Astrocyte (in vitro differentiated cells and primary cell): ENCODE results near the gene LGI1. TPM values are rescaled to one million over a fixed set of nuclear protein-coding genes. Genes with fewer than 3 reads are reported as not detected.

ENCODE experiments used
- DNase-seq: peaks from one replicate; pipeline ENCODE4 v3.0.0-alpha.2; 2010; ENCODE audit warnings: low read depth
- FAIRE-seq: peaks from 2 replicates; lab custom pipeline; 2011; peaks lifted over from hg19 to GRCh38; lab: Jason Lieb, UNC
- H2AFZ ChIP-seq: 2 replicates; pipeline ENCODE4 v1.6.0; 2012; ENCODE audit warnings: low read depth, low read length, inconsistent platforms
- H3K27ac ChIP-seq: 2 replicates; pipeline ENCODE4 v1.5.1; 2011; ENCODE audit warnings: low read depth, low read length, inconsistent platforms
- H3K27me3 ChIP-seq: 2 replicates; pipeline ENCODE4 v1.6.0; 2011; ENCODE audit warnings: low read length, inconsistent platforms; ENCODE audit not compliant: insufficient read depth
- H3K36me3 ChIP-seq: 2 replicates; pipeline ENCODE4 v1.5.1; 2011; ENCODE audit warnings: low read length, inconsistent platforms; ENCODE audit not compliant: insufficient read depth
- H3K4me1 ChIP-seq: 2 replicates; pipeline ENCODE4 v1.5.1; 2011; ENCODE audit warnings: low read length, inconsistent platforms; ENCODE audit not compliant: insufficient read depth
- H3K4me2 ChIP-seq: 2 replicates; pipeline ENCODE4 v1.6.0; 2012; ENCODE audit warnings: low read length, inconsistent platforms
- H3K4me3 ChIP-seq: 2 replicates; pipeline ENCODE4 v1.5.1; 2011; ENCODE audit warnings: low read depth, mild to moderate bottlenecking, low read length, inconsistent platforms; ENCODE audit not compliant: insufficient read depth
- H3K79me2 ChIP-seq: 2 replicates; pipeline ENCODE4 v1.6.0; 2012; ENCODE audit warnings: mild to moderate bottlenecking, low read length, inconsistent platforms; ENCODE audit not compliant: insufficient read depth
- H3K9ac ChIP-seq: 2 replicates; pipeline ENCODE4 v1.6.0; 2012; ENCODE audit warnings: mild to moderate bottlenecking, low read length, inconsistent platforms
- H3K9me3 ChIP-seq: 2 replicates; pipeline ENCODE4 v1.5.1; 2012; ENCODE audit warnings: low read depth, mild to moderate bottlenecking, low read length, inconsistent platforms; ENCODE audit not compliant: insufficient read depth
- H4K20me1 ChIP-seq: 2 replicates; pipeline ENCODE4 v1.6.0; 2012; ENCODE audit warnings: low read length, inconsistent platforms; ENCODE audit not compliant: insufficient read depth
- H3K27ac Mint-ChIP-seq: one replicate; pipeline ENCODE4 v1.8.0; 2021; ENCODE audit warnings: mild to moderate bottlenecking, mixed read lengths; ENCODE audit not compliant: unreplicated experiment
- H3K27me3 Mint-ChIP-seq: one replicate; pipeline ENCODE4 v1.8.0; 2021; ENCODE audit warnings: low read depth, mixed read lengths; ENCODE audit not compliant: unreplicated experiment
- H3K36me3 Mint-ChIP-seq: one replicate; pipeline ENCODE4 v1.8.0; 2021; ENCODE audit warnings: low read depth, mixed read lengths; ENCODE audit not compliant: unreplicated experiment
- H3K4me1 Mint-ChIP-seq: one replicate; pipeline ENCODE4 v1.8.0; 2021; ENCODE audit warnings: low read depth, mixed read lengths; ENCODE audit not compliant: unreplicated experiment
- H3K4me3 Mint-ChIP-seq: one replicate; pipeline ENCODE4 v1.8.0; 2021; ENCODE audit warnings: mild to moderate bottlenecking, moderate library complexity, mixed read lengths; ENCODE audit not compliant: unreplicated experiment
- H3K9me3 Mint-ChIP-seq: one replicate; pipeline ENCODE4 v1.8.0; 2021; ENCODE audit warnings: mild to moderate bottlenecking, mixed read lengths; ENCODE audit not compliant: unreplicated experiment
- EZH2 ChIP-seq: IDR thresholded peaks from 2 replicates; pipeline ENCODE4 v1.6.1; 2012; ENCODE audit warnings: mild to moderate bottlenecking, low read length, inconsistent platforms; ENCODE audit not compliant: insufficient read depth
- total RNA-seq: library from RNA; stranded (reverse); gene quantifications from 2 replicates; pipeline ENCODE4 v1.2.1, GENCODE V29; 2021
- TF ChIP-seq, protein P1 (sequence below): IDR thresholded peaks from 2 replicates; pipeline ENCODE4 v1.5.1; 2011; ENCODE audit warnings: low read depth, mild to moderate bottlenecking, inconsistent platforms, low read length, moderate library complexity; ENCODE audit not compliant: insufficient read depth

The LGI1 gene
- total RNA-seq, 1 donor from 2014 or later: 2.0 TPM

GRCh38 chr10:93777092-93777491 lies 19.4 kb downstream of the LGI1 start:
- H3K4me1 ChIP-seq: no peaks in the 10 kb centered on the region
- Mint-ChIP-seq H3K27me3 (peaks cover 4% of the 10 kb centered on the region), H3K36me3 (no peaks in the 10 kb centered on the region), H3K9me3 (no peaks in the 10 kb centered on the region), H3K4me3 (no peak overlapping the region), H3K27ac (no peak overlapping the region), H3K4me1 (peaks cover 20% of the 10 kb centered on the region)
- no peak overlapping the region for H3K27ac ChIP-seq
- no peak for FAIRE-seq
- no peaks in the 10 kb centered on the region for H4K20me1 ChIP-seq
- no peak for DNase-seq
- TF ChIP-seq, protein P1, sequence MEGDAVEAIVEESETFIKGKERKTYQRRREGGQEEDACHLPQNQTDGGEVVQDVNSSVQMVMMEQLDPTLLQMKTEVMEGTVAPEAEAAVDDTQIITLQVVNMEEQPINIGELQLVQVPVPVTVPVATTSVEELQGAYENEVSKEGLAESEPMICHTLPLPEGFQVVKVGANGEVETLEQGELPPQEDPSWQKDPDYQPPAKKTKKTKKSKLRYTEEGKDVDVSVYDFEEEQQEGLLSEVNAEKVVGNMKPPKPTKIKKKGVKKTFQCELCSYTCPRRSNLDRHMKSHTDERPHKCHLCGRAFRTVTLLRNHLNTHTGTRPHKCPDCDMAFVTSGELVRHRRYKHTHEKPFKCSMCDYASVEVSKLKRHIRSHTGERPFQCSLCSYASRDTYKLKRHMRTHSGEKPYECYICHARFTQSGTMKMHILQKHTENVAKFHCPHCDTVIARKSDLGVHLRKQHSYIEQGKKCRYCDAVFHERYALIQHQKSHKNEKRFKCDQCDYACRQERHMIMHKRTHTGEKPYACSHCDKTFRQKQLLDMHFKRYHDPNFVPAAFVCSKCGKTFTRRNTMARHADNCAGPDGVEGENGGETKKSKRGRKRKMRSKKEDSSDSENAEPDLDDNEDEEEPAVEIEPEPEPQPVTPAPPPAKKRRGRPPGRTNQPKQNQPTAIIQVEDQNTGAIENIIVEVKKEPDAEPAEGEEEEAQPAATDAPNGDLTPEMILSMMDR: no peak
- no peak for TF ChIP-seq EZH2
- no peaks in the 10 kb centered on the region for H3K36me3 ChIP-seq
- no peak overlapping the region for H3K4me3 ChIP-seq
- H3K27me3 ChIP-seq: no peaks in the 10 kb centered on the region
- no peaks in the 10 kb centered on the region for H3K9me3 ChIP-seq
- H3K9ac ChIP-seq: no peak overlapping the region
- H3K79me2 ChIP-seq: no peaks in the 10 kb centered on the region
- no peak overlapping the region for H3K4me2 ChIP-seq
- no peak overlapping the region for H2AFZ ChIP-seq

- H3K27ac Mint-ChIP-seq: no peak overlapping the region
- H3K4me1 Mint-ChIP-seq: no peaks in the 10 kb centered on the region
- Histone ChIP-seq H3K4me1 (no peaks in the 10 kb centered on the region), H2AFZ (no peak overlapping the region), H3K4me2 (no peak overlapping the region), H3K27me3 (no peaks in the 10 kb centered on the region), H3K4me3 (no peak overlapping the region), H4K20me1 (no peaks in the 10 kb centered on the region), H3K9ac (no peak overlapping the region), H3K27ac (no peak overlapping the region), H3K36me3 (no peaks in the 10 kb centered on the region), H3K79me2 (no peaks in the 10 kb centered on the region), H3K9me3 (no peaks in the 10 kb centered on the region)
- H3K4me3 Mint-ChIP-seq: no peak overlapping the region
- H3K27me3 Mint-ChIP-seq: peaks cover 2% of the 10 kb centered on the region
- TF ChIP-seq, protein P1: no peak
- TF ChIP-seq EZH2: no peak
- no peaks in the 10 kb centered on the region for H3K36me3 Mint-ChIP-seq
- FAIRE-seq: no peak
- no peaks in the 10 kb centered on the region for H3K9me3 Mint-ChIP-seq
- no peak for DNase-seq
Observed at GRCh38 chr10:93784059-93784458, 26.3 kb downstream of the LGI1 start.

DNA sequence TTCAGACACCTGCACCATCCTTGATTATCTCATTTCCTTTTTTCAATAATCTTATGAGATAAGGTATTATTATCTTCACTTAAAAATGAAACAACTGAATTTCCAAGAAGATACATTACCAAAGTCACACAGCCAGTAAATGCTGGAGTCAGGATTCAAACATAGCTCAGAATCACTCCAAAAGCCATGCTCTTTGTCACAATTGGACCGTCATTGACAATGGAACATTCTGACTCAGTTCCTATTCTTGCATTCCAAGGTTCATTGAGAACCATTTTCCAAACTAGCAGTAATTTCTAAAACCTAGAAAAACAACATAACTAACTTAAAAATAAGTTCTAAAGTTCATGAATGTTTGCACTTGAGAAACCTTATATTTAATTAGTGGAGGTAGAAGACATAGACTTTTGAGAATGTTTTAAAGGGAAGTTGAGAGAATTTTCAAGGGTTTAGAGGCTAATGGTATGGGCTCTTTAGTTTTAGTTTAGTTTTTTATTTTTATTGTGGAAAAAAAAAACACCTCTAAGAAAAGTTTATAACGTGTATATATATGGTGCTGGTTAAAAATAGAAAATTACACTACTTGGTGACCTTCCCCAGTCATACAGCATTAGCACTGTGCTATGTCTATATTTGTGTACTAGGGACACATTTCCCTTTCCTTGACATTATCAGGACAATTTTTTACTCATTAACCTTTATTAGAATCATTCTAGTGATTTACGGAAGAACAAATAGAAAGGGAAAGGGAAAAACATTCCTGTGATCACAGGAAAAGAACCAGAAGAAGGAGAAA lies 30.9 kb downstream of the LGI1 start:
- H3K27me3 ChIP-seq: no peaks in the 10 kb centered on the region
- H3K79me2 ChIP-seq: no peaks in the 10 kb centered on the region
- DNase-seq (no peak), FAIRE-seq (no peak)
- no peak overlapping the region for H3K27ac ChIP-seq
- H3K4me3 Mint-ChIP-seq: no peak overlapping the region
- H3K27me3 Mint-ChIP-seq: no peaks in the 10 kb centered on the region
- H3K4me1 Mint-ChIP-seq: peaks cover 4% of the 10 kb centered on the region
- no peaks in the 10 kb centered on the region for H3K36me3 ChIP-seq
- no peak overlapping the region for H3K4me3 ChIP-seq
- H3K27ac Mint-ChIP-seq: no peak overlapping the region
- H3K9me3 Mint-ChIP-seq: no peaks in the 10 kb centered on the region
- no peaks in the 10 kb centered on the region for H3K4me1 ChIP-seq
- H3K9me3 ChIP-seq: no peaks in the 10 kb centered on the region
- no peak overlapping the region for H3K4me2 ChIP-seq
- no peaks in the 10 kb centered on the region for H4K20me1 ChIP-seq
- H3K36me3 Mint-ChIP-seq: no peaks in the 10 kb centered on the region
- H3K9ac ChIP-seq: no peak overlapping the region
- no peak overlapping the region for H2AFZ ChIP-seq
- no peak for TF ChIP-seq EZH2
- TF ChIP-seq, protein P1: no peak
